ENCODE data around the gene CEP112.

Gene CEP112

DNA sequence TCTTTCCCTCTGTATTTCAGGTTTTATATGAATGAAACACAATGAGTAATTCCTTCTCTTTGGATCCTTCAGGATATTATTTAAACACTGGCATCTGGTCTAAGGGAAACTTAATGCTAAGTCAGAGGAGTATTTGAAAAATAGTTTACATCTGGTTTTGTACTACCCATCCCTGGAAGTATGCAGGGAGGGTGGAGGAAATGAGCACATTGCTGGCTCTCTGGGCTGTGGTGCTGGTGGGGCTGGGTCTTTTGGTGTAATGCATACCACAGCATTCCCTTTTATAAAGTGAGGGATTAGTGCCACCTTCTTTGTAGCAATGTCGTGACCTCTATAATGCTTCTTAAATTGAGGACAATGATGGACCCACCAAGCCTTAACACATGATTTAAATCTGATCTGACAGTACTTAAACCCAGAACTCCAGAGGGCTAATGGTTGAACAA lies 525.0 kb downstream of the CEP112 start:
- DNase-seq: no peak

DNA sequence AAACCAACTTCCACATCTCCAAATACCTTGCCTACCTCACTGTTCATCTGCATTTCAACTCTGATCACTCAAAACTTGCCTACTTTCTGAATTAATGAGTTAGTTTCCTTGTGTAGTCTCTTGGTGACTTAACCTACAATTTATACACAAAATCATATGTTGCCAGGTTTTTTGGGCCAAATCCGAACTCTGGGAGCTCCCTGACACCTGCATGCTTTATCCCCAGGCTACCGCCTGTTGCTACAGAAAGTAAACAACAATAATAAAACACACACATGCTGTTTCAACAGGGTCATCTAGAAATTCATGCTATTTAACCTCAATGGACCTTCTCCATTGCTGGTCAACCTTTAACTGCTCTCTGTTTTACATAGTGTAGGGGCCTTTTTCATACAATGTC lies 526.0 kb downstream of the CEP112 start:
- DNase-seq: no peak

DNA sequence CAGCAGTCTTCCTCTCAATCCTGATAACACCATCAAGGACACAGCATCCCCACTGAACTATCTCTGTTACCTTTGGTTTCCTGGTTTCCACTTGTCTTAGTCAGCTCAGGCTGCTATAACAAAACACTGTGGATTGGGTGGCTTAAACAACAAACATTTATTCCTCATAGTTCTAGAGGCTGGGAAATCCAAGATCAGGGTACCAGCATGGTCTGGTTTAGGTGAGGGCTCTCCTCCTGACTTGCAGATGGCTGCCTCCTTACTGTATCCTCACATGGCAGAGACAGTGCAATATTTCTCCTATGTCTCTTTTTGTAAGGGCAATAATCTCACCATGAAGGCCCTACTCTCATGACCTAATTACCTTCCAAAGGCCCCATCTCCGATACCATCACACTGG lies 527.2 kb downstream of the CEP112 start:
- no peak for DNase-seq

DNA sequence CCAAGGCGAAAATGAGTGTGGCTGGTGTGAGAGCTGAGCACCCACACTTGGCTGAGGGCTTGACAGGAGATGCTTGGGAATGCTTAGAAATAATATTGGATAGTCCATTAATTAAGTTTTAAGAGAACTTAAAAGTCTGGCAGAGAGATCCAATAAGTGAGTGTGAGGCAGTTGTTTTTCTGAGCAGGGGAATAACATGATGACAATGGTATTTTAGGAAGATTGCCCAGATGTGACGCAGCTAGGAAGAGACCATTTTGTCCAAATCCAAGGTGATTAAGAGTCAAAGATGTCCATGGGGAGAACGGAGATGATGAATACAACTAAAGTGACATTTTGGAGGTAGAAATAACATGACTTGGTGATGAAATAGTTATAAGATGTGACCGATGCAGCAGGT lies 527.7 kb downstream of the CEP112 start:
- no peak for DNase-seq

DNA sequence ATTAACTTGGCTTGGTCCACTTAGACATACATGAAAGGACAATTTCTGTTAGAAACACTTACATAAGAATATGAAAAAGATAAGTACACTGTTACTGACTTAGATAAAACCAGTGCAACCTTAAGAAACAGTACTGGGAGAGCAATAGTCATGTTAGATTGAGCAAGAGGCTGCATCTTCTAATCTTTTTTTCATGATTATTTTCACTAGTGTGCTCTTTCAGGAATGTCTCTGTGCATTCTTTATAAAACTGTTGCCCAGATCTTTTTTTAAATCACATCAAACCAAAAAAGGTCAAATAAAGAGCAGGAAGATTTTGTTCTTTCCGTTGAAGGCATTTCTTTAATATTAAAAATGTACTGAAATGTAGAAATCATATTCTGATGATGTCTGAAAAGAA lies 529.7 kb downstream of the CEP112 start:
- DNase-seq: no peak

DNA sequence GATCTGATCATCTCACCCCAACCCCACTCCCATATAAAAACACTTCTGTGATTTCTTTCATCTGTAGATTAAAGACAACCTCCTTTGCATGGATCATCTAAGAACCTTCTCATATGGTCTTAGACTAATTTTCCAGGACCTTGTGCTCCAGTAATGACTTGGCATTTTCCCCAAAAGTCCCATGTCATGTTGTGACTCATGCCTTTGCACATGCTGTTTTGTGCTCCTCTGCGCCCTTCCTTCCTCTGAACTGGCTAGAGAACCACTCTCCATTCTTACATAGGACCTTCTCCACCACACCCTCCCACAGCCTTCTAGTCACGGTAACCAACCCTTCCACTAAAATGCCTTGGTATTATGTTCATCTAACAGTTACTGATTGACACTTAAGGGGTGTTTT lies 531.0 kb downstream of the CEP112 start:
- no peak for DNase-seq

DNA sequence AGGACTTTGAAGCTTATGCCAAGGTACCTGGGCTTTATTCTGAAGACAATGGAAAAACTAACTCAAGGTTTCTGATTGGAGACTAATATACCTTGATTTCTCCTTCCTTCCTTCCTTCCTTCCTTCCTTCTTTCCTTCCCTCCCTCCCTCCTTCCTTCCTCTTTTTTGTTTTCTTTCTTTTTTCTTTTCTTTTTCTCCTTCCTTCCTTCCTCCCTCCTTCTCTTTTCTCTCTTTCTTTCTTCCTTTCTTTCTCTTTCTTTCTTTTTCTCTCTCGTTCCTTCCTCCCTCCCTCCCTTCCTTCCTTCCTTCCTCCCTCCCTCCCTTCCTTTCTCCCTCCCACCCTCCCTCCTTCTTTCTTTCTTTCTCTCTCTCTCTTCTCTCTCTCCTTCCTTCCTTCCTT lies 531.9 kb downstream of the CEP112 start:
- DNase-seq: no peak

DNA sequence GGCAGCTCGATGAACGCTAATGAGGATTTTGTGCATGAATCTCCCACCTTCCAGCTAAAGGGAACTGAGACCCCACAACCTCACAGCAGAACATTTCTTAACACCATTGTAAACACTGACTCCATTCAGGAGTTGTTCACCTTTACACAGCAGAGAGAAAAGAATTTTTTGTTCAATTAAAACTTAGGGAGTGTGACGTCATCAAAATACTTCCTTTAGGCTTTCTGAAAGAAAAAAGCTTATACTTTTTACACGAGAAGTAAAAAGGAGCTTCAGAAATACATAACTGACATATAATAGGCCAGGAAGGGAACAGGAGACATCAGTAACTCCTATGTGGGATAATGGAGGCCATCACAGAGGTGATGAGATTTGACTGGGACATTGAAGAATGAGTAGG lies 532.4 kb downstream of the CEP112 start:
- no peak for DNase-seq

DNA sequence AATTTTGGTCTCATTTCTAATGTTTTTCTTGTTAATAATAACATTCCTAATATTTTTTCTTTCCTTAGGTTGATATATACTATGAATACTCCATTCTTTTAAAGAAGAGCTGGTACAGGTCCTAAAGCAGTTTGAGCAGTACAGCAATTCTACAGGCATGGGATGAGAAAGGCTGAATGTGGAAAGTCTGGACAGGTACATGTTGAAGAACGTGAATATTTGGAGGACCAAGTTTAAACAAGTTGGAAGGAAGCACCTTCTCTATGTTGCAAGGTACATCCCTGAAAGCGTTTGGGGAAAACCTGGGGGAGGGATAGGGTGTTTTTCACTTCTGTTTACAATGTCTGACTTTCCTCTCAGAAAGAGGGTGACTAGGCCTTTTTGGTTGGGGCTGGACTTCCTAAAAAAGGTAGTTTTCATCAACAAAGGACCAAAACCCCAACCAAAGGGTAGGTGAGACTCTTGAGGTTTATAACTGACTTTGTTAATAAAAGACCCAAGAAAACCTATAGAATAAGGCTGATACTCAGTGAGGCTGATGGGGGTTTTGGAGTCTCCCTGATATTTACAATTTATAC lies 534.6 kb downstream of the CEP112 start:
- DNase-seq: no peak

DNA sequence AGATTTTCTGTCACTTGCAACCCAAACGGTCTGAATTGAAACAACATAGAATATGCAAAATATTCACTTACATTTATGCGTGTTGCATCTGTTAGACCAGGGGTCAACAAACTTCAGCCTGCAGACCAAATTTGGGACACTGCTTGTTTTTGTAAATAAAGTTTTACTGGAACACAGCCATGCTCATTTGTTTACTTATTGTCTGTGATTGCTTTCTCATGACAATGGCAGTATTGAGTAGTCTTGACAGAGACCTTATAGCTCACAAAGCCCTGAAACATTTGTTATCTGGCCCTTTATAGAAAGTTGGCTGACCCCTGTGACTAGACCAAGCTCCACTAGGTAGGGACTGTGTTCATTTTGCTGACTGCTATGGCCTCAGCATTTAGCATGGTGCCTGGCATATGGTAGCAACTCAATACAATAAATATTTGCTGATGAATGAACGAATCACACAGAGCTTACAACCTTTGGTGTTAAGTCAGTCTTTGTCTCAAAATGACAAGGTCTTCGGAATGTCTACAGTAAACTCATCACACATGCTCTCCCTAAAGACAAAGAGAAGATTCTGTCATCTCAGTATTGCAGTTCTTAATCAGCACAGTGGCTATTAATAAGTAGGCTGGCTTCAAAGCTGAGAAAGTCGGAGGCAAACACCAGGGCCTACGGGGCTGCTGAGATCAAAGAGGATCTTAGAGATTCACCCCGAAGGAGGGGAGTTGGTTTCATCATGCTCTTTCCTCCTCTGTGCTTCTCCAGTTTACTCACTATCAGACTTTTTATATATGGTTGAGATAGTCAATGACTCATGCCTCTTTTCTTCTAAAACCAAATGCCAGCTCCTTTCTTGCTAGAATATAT lies 535.3 kb downstream of the CEP112 start:
- DNase-seq: no peak

DNA sequence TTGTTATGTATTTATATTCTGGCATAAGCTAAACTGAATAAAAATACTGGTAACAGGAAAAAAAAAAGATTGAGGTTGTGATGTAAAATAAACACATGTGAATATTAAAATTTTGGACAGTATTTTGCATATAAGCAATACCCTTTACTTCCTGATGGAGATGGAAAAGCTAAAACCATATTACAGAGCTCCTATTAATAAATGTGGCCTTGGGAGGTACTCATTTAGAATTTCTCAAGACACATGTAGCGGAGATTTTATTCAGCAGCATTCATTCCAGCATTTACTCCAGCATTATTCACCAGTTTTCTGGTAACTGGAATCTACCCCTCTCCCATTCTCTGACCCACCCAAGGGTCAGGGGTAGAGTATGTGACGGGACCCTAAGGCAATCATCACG lies 536.2 kb downstream of the CEP112 start:
- DNase-seq: no peak

DNA sequence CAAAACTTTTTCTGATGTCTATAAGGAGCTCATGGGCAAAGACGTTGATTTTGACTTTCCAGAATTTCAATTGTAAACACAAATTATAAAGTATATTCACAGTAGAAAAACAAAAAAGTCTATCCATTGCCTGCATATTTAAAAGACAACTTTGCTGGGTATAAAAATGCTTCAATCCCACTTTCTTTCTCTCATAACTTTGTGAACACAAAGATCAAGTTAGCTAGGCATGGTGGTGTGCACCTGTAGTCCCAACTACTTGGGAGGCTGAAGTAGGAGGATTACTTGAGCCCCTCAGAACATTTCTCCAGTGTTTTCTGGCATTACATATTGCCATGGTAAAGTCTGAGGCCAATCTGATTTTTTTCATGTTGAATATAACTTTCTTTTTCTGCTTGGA lies 547.4 kb downstream of the CEP112 start:
- DNase-seq: no peak

DNA sequence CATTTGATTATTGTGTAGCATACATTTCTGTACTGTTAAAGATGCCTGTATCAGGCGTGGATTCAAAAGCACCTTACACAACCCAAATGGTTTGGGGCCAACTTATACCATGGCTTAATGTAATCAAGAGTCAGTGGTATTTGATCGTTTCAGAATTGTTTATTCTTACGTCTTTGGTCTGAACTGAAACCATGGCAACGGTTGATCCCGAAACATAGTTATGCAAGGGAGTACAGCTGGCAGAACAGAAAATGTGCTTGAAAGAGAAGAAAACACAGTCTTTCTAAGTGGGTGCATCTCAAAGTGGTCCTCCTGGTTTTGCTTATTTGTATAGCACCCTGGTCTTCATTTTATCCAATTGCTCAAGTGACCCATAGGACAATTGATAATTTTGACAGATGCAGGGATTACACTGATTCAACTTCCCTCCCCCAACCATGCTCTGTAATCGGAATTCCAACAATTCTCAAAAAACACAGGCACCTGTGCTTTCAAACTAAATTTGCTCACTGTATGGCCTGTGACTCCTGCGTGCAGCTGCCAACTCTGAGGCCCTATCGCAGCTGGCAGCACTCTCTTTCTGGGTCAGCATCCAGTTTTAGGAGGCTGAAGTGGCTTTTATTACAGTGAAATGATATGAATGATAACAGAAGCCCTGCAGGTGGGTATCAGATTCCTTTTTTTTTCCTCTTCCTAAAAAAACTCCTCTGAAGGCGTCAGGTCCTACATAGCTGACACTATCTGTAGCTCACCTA lies 553.5 kb downstream of the CEP112 start:
- peak in 1 of 2 experiments; percentile 70 for DNase-seq

DNA sequence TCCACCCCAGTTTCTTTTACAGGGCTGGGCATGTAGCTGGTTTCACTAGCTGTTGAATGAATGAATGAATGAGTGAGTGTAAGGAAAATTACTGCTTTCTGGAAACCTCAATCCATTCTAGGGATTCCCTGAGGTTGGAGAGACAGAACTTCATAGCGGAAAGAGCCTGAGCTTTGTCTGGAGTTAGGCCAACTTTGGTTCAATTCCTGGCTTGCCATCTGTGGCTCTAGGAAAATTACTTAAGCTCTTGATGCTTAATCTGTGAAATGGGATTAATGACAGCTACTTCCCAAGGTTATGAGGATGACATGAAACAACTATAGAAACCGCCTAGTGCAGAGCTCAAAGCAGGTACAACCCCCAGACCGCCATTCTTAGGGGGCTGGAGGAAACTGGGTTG lies 554.1 kb downstream of the CEP112 start:
- DNase-seq: no peak

DNA sequence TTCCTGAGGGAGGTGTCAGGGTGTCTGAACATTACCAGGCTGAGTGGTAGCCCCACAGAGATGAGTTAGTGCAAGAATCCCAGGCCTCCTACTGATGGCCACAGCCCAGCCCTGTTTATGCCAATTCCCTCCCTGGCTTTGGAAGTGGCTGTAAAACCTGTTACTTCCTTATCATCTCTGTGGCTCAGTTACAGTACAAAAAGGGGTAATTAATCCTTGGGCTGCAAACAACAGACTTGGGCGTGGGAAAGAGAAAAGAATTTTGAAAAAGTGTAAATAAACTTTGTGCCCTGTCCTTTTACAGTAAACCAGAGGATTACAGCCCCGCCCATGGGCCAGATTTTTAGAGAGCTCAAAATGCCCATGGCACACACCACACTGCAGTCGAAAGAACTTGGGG lies 557.4 kb downstream of the CEP112 start:
- peak in 1 of 2 experiments; percentile 12 for DNase-seq

DNA sequence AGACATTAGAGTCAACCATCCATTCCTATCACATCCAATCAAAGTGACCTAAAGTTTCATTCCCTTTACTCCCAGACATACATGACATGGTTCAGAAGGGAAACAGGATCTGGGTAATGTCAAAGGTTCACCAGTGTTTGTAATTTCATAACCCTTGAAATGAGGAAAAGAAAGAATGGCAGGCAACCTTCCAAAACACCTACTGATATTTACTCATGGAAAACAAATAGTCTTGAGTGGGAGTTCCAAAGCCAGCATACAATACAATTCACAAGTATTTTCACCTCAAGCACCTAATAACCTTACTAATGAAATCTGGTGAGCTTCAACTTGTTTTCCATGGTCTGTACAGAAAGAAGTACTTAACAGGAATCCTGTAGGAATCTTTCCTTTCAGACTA lies 557.9 kb downstream of the CEP112 start:
- DNase-seq: no peak

DNA sequence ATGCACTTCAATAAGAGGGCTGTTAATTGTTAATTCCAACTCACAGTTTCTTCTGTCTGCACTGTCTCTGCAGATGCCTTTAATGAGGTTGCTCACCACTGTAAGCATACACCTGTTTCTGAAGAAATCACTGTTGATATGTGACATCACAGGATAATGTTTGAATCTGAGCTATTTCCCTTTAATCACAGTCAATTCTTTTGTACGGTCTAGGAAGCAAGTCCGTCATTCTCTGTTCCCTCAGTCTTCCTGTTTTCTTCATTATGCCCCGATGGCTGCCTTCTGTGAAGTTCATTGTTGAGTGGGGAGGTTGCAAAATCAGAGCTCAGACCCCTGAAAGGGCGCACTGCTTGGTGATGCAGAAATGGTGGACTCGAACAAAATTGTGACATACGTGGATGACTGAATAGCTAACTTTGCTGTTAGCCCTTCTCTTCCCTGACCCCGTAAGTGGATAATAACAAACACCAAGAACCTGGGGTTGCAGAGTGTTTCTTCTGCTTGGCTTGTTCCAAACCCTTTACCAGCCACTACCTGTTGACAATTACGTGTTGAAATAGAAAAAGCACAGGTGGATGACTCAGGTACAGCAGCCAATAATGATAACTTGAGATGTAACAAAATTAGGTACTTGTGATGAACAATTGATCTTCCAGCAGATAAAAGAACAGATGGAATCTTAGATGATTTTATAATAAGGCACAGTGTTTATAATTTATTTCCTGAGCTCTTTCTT lies 558.6 kb downstream of the CEP112 start:
- DNase-seq: no peak

DNA sequence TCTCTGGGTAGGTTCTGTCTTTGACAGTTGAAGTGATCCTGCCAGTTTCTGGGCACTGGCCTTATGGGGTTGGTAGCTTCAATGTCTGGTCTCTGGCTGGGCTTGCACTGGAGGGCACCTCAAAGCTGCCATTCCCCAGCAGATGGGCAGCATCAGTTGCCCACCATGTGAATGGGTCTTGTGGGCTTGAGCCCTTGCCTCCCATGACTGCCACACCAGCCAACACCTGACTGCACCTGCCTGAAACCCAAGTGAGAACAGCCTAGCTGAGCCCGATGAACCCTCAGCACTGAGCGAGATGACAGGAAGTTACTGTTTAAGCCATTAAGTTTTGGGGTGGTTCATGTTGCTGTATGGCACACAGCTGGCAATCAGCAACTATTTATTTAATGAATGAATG lies 561.4 kb downstream of the CEP112 start:
- no peak for DNase-seq

DNA sequence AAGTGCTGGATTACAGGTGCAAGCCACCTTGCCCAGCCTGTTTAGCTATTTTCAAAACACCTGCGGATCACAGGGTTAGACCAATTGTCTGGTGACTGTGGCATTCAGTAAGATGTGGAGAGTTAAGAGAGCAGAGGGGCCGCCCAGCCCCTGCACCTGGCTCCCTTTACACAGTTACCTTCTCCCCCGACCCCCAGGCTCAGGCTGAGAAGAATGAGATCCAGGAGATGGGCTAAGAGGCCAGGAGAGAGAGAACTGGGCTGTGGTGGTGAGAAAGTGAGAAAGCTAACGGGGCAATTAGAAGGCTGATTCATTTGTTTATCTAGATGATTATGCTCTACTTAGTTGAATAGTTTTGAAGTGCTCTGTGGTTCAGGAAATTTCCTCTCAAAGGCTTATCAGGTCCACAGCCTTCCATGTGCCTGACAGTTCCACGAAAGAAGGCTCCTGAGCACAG lies 562.7 kb downstream of the CEP112 start:
- DNase-seq: peak in 1 of 2 experiments; percentile 48

DNA sequence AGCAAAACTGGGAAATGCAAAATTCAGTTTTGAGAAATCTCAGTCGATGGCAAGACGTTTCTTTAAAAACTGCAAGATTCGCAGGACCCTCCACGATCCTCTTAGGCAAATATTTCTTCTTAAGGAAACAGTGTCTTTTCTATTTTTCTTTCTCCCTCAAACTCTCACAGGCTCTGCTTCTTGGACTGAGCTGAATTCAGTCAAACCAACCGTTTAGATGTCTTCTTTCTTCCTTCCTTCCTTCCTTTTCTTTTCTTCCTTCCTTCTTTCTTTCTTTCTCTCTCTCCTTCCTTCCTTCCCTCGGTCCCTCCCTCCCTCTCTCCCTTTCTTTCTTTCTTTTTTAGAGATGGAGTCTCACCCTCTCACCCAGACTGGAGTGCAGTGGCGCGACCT lies 563.3 kb downstream of the CEP112 start:
- no peak for DNase-seq

DNA sequence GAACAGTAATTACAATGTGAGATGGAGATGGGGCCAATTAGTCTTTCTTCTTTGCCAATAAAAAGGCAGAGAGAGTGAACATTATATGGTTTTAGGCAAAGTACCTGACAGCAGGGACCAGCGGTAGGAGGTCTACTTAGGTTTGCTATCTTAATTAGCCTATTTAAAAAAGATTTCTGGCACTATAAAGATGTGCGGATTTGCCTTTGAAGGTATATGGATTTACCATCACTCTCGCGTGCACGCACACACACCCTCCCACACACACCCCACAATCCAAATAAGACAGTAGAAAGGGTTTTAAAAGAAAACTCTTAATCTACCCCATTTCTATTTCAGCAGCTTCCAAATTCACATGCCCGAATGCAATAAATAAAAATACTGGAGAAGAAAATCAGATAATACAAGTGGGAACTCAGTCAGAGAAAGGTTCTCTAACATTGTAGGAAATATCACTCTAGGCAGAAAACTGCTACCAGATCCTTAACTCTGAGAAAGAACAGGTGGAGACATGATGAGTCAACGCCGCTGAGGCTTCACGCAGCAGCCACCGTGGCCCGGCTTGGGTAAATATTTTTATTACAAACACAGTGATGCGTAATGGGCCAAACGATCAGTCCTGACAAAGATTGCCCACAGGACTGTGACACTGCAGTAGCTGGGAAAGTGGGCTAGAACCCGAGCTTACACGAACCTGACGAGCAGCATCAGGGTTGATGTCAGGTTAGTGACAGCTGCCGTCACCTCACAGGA lies 563.9 kb downstream of the CEP112 start:
- peak; percentile 84 to 94 for DNase-seq

DNA sequence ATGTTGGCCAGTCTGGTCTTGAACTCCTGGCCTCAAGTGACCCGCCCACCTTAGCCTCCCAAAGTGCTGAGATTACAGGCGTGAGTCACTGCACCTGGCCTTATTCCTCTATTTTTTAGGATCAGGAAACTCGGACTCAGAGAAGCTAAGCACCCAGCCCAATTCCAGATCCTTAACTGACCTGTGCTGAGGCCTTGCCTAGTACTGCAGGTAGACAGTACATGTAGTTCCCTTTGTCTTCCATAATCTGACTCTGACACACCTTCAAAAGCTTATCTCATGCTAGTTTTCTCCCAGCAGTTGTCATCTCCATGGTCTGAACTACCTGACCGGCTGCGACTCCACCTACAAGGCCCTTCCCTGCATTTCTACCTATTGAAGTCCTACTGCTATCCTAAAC lies 564.8 kb downstream of the CEP112 start:
- no peak for DNase-seq
